HG02642 (cell line): ENCODE results near the gene ILKAP.

Experiments used
- ATAC-seq: cut with Tn5 transposase; IDR thresholded peaks from one replicate; pipeline ENCODE4 v1.9.1; 2021; ENCODE audit warnings: mild to moderate bottlenecking; ENCODE audit not compliant: unreplicated experiment, poor library complexity

Gene ILKAP

DNA sequence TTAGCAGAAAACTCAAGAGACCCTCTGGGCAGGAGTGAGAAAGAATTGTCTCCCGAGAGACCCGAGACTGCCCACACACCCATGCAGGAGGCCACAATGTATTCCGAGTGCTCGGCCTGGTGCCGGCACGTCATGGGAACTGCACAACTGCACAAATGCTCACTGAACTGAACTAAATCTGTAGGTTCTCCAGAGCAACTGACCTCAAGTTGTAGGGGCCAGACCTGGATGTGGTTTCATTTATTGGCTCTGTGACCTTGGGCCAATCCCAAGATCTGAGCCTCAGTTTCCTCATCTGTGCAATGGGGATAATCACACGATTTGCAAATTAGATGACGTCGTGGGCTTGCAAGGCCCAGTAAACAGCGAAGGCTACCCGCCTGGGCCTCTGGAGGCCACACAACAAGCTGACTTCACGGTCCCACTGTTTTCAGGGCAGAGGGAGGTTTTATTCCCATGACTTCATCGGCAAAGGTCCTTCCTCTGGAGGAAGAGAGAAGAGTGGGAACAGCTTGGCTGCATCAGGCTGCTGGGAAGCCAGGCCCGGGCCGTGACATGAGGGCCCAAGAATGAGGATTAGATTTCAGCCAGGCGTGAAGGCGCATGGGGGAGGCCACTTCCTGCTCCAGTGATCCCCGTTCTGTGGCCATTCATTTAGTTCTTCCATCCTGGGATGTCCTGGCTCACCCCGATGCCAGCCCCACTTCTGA, 48.3 kb downstream of the ILKAP start:
- no peak for ATAC-seq

DNA sequence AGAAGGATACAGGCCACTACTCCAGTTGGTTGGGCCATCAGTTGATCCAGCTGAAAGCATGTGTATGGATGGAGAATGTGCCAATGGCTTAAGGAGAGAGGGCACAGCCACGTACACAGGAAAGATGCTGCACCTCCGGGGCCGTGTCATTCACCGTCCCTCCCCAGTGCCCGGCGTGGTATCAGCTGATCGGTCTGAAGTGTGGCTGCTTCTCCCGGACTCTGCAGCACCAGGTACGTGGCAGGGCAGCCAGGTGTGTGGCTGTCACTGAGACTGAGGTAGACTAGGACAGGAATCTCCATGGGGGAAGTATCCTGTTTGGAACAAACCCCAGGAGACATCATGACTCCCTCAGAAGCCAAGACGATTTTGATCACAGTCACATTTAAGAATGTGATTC, 48.9 kb downstream of the ILKAP start:
- no peak for ATAC-seq

DNA sequence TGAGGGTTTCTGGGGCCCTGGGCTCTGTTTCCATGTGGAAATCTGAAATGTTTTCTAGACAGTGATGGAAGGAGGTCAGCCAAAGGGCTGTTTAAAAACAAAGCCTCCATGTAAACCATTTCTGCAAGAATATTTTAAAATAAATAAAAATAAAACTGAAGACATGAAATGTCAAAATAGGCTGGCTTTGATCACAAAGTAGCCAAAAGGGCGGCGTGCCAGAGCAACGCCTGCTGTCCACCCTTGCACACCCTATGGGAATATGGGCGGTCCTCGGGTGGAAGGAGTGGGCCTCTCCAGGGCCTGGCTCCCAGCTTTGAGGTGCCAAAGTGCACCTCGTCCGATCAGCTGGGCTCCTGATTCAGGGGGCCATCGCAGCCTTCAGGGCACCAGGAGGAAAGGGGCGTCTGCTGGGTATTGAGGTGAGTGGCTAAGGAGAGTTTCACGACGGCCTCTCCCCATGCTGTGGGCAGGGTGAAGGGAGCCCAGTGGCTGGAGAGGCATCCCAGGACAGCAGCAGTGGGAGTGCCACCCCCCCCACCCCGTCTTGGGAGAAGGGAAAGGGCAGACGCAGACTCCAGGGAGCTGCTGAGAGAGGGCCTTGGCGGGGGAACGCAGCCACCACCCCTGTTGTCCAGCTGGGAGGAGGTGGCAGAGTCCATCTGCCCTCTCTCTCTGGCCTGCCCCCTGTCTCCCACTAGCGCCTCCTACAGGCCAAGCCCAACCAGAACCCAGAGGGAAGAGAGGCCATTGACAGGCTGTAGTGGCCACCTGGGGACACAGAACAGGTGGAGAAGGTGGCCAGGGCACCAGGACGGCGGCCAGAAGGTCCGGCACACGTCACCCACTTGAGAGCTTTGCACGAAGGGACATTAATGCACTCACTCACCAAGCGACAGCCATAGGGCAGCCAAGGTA, 50.5 kb downstream of the ILKAP start:
- ATAC-seq: no peak

DNA sequence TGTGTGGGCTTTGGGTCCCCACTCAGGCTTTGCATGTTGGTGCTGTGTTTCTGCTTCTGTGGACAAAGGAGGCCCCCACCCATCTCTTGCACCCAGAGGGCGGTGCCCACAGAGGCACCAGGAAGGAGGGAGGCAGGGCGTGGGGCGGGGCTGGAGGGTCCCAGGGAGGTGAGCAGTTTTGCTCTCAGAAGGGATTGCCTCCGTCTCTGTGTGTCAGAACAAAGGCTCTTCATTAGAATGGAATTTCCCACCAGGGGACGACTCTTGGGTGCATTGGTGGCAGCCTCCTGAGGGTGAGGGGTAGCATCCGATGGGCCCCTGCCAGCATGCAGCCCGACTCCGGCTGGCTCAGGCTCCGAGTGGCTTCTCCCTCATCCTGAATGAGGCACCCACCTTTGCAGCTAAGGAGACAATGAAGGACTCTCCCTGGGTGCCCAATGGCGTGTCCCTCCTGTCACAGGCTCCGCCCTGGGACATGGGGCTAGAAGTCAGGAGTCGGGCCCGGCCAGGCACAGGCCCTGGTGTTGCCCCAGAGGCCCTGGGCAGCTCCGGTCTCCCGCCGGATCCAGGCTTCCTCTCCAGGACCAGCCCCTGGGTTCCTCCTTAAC, 51.8 kb downstream of the ILKAP start:
- no peak for ATAC-seq

GRCh38 chr2:238151205-238151604, 52.3 kb downstream of the ILKAP start:
- no peak for ATAC-seq

DNA sequence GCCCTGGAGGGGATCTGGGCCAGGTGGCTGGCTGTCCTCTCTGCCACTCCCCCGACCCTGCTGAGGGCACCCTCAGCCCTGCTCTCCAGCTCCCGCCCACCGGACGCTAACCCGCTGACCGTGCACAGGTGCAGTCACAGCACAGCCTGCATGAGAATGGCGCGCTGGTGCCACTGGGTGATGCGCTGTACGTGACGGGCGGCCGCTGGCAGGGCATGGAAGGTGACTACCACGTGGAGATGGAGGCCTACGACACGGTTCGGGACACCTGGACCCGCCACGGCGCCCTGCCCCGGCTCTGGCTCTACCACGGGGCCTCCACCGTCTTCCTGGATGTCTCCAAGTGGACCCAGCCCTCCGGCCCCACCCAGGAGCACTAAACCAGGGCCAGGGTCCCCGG, 52.8 kb downstream of the ILKAP start:
- ATAC-seq: no peak

GRCh38 chr2:238149841-238150572, 53.5 kb downstream of the ILKAP start:
- ATAC-seq: no peak

DNA sequence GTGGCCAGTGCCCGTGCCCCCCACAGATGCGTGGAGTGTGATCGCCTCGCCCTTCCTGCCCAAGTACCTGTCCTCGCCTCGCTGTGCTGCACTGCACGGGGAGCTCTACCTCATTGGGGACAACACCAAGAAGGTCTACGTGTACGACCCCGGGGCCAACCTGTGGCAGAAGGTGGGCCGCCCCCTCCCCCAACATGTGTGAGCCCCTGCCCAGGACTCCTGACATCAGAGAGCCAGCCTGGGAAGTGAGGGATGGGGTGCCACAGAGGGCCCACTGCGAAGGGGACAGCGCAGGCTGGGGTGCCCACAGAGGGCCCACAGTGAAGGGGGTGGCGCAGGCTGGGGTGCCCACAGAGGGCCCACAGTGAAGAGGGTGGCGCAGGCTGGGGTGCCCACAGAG, 54.5 kb downstream of the ILKAP start:
- ATAC-seq: no peak

GRCh38 chr2:238146884-238147544, 56.5 kb downstream of the ILKAP start:
- ATAC-seq: no peak

GRCh38 chr2:238145851-238146250, 57.6 kb downstream of the ILKAP start:
- ATAC-seq: no peak

DNA sequence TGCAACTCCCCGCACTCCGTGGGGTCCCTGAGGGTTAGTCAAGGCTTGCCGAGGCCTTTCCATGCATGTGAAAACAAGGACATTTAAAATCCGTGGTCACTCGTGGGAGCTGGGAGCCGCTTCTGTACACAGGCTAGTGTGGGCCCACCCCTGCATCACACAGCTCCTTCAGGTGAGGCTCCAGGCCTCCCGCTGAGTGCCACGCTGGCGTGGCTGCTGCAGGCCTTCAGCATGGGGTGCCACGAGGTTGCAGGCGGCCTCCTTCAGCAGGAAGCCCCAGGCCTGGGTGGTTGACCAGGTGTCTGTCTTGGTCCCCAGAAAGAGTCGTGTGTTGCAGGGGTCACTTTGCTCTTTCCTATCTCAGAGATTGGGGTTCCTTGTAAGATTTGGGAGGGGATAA, 58.4 kb downstream of the ILKAP start:
- ATAC-seq: no peak

DNA sequence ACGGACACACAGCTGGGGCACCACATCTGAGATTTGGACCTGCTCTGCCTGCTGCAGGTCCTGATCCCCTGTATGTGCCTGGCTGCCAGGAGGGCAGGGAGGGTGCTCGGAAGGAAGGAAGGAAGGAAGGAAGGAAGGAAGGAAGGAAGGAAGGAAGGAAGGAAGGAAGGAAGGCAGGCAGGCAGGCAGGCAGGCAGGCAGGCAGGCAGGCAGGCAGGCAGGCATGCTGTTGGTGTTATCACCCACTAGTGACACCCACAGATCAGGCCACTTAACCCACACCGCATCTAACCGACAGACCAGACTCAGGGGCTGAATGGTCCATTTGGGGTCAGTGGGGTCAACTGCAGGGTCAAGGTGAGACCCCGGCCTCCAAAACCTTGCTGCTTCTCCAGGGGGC, 59.2 kb downstream of the ILKAP start:
- no peak for ATAC-seq

GRCh38 chr2:238143239-238143951, 60.1 kb downstream of the ILKAP start:
- no peak for ATAC-seq

- no peak for ATAC-seq
These were observed 60.9 kb downstream of the ILKAP start for GRCh38 chr2:238142382-238143205.

- ATAC-seq: no peak
These were observed 61.8 kb downstream of the ILKAP start for GRCh38 chr2:238141541-238142318.

- ATAC-seq: no peak
These were observed 62.6 kb downstream of the ILKAP start for GRCh38 chr2:238140721-238141540.

DNA sequence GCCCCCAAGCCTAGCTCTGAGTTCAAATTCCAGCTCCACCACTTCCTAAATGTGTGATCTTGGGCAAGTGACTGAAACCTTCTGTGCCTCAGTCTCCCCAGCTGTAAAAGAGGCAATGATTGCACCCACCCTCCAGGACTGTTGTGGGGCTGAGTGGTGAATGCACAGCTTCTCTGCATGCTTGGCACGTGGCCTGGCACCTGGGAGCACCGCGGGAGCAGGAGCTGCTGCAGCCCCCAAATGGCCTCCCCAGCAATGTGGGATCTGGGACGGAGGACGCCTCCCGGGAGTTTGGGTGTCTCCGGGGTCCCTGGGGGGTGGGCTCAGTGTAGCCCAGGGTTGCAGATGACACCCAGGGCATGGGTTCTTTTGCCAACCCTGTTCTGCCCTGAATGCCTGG, 63.5 kb downstream of the ILKAP start:
- no peak for ATAC-seq
